ENCODE results near the gene TAF11L5.
"Not testable (repeated sequence)": the region's sequence is repeated elsewhere in the genome, so short reads cannot be mapped to it uniquely, and the experiment has no call there.

The TAF11L5 gene

GRCh38 chr5:17524935-17525334 lies at the start of gene TAF11L5:
TAF11L5 (plus strand) TSS chr5:17525235.
- not testable (repeated sequence) for H3K9ac ChIP-seq (ENCODE audit: low read length); H3K27ac ChIP-seq (ENCODE audit: low read depth, low read length); H3K27me3 ChIP-seq (ENCODE audit: control insufficient read depth, insufficient read depth, low read length); H3K4me3 ChIP-seq (ENCODE audit: low read length); H3K4me1 ChIP-seq (ENCODE audit: control insufficient read depth, insufficient read depth, low read length); H3K36me3 ChIP-seq (ENCODE audit: control insufficient read depth, insufficient read depth, low read length)

- H3K27me3 ChIP-seq (ENCODE audit: control insufficient read depth, insufficient read depth, low read length) = no peaks in the 10 kb centered on the region
- no peaks in the 10 kb centered on the region for H3K36me3 ChIP-seq (ENCODE audit: control insufficient read depth, insufficient read depth, low read length)
Observed at GRCh38 chr5:17477043-17477442, 48.0 kb upstream of the TAF11L5 start.

DNA sequence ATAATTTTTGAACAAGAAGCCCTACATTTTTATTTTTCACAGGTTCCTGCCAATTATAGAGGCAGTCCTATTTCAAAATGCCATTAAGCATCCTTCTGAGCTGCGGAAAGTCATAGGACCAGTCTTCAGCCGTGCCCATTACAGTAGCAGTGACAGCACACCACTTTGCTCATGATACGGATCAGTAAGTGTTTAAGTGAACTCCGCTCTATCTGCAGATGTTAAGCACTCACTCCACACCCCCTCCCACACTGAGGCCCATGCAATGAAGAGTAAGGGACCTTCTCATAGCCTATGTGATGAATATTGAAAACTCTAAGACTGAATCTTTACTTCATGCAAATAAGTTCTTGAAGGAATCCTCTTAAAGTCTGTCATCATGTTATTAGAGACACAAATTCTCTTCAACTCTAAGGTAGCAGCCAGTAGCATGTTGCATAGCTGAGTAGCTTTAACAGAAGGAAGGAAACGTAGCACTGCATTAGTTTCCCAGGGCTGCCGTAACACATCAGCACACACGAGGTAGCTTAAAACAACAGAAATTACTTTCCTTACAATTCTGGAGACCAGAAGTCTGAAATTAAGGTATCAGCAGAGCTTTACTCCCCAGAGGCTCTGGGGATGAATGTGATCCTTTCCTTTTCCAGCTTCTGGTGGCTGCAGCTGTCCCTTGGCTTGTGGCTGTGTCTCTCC lies 47.3 kb upstream of the TAF11L5 start:
- Histone ChIP-seq H3K27me3 (ENCODE audit: control insufficient read depth, insufficient read depth, low read length) (no peaks in the 10 kb centered on the region), H3K36me3 (ENCODE audit: control insufficient read depth, insufficient read depth, low read length) (no peaks in the 10 kb centered on the region), H3K4me3 (ENCODE audit: low read length) (no peak overlapping the region), H3K4me1 (ENCODE audit: control insufficient read depth, insufficient read depth, low read length) (no peaks in the 10 kb centered on the region), H3K9ac (ENCODE audit: low read length) (no peak overlapping the region), H3K27ac (ENCODE audit: low read depth, low read length) (no peak overlapping the region)

More at GRCh38 chr5:17477043-17477442, 48.0 kb upstream of the TAF11L5 start:
- H3K4me1 ChIP-seq (ENCODE audit: control insufficient read depth, insufficient read depth, low read length) = no peaks in the 10 kb centered on the region
- H3K4me3 ChIP-seq (ENCODE audit: low read length) = no peak overlapping the region
- H3K9ac ChIP-seq (ENCODE audit: low read length) = no peak overlapping the region
- no peak overlapping the region for H3K27ac ChIP-seq (ENCODE audit: low read depth, low read length)

DNA sequence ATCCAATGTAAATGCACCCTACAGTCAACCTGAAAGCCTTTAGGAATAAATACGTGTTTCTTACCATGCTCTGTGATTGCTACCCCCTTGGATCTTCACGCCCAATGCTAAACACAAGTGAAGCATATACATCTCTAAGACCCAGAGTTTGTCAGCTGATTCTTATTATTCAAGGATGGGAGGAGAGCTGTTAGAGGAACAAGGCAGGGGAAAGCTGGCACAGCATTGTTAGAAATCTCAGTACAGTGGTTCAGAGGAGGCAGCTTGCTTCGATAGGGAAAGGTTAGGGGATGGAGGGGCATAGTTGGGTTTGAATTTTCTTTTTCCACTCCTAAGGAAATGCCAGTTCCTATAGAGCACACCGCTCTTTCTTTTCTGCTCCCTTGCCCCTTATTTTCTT lies 43.7 kb upstream of the TAF11L5 start:
- Histone ChIP-seq H3K4me3 (ENCODE audit: low read length) (no peak overlapping the region), H3K9ac (ENCODE audit: low read length) (no peak overlapping the region), H3K4me1 (ENCODE audit: control insufficient read depth, insufficient read depth, low read length) (no peaks in the 10 kb centered on the region), H3K27me3 (ENCODE audit: control insufficient read depth, insufficient read depth, low read length) (no peaks in the 10 kb centered on the region), H3K36me3 (ENCODE audit: control insufficient read depth, insufficient read depth, low read length) (no peaks in the 10 kb centered on the region), H3K27ac (ENCODE audit: low read depth, low read length) (no peak overlapping the region)

- no peak overlapping the region for H3K4me3 ChIP-seq (ENCODE audit: low read length)
- H3K4me1 ChIP-seq (ENCODE audit: control insufficient read depth, insufficient read depth, low read length) = no peaks in the 10 kb centered on the region
- H3K9ac ChIP-seq (ENCODE audit: low read length) = no peak overlapping the region
- H3K27me3 ChIP-seq (ENCODE audit: control insufficient read depth, insufficient read depth, low read length) = no peaks in the 10 kb centered on the region
- H3K27ac ChIP-seq (ENCODE audit: low read depth, low read length) = no peak overlapping the region
- H3K36me3 ChIP-seq (ENCODE audit: control insufficient read depth, insufficient read depth, low read length) = no peaks in the 10 kb centered on the region
Observed at GRCh38 chr5:17482790-17483189, 42.2 kb upstream of the TAF11L5 start.

DNA sequence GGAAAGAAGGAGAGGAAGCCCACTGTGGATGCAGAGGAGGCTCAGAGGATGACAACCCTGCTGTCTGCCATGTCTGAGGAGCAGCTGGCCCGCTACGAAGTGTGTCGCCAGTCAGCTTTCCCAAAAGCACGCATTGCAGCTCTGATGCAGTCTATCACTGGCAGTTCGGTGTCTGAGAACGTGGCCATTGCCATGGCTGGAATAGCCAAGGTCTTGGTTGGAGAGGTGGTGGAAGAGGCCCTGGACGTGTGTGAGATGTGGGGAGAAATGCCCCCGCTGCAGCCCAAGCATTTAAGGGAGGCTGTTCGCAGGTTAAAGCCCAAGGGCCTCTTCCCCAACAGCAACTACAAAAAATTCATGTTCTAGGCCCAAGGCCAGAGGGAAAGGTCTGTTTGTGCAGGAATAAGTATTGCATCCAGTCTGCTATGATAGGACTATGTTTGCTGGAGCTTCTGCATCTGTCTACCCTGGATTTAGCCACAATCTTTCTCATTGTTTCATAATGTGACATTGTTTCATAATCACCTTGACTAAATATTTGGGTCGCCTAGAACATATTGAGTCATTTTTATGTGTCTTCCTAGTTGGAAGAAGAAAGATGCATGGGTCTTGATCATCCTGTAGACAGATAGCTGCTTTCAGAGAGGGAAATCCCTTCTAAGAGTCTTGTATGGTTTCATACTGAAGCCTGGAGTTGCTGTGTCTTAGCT lies 38.4 kb upstream of the TAF11L5 start:
- not testable (repeated sequence) for H3K36me3 ChIP-seq (ENCODE audit: control insufficient read depth, insufficient read depth, low read length); H3K4me3 ChIP-seq (ENCODE audit: low read length); H3K27me3 ChIP-seq (ENCODE audit: control insufficient read depth, insufficient read depth, low read length); H3K9ac ChIP-seq (ENCODE audit: low read length); H3K27ac ChIP-seq (ENCODE audit: low read depth, low read length); H3K4me1 ChIP-seq (ENCODE audit: control insufficient read depth, insufficient read depth, low read length)

DNA sequence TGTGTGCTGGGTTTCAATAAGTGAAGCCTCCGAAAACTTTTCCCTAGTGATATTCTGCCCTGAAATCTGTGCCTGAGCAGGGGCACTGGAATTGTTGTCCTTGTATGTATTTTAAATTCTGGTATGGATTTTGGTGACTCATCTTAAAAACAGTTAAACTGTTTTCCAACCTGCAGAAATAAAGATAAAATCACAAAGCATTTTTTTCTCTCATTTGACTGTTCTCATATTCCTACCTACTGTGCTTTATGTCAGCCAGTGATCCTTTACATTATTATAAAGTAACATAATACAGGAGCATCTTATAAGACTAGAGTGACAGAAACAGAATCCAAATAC lies 37.9 kb upstream of the TAF11L5 start:
- no peak overlapping the region for H3K27ac ChIP-seq (ENCODE audit: low read depth, low read length)

DNA sequence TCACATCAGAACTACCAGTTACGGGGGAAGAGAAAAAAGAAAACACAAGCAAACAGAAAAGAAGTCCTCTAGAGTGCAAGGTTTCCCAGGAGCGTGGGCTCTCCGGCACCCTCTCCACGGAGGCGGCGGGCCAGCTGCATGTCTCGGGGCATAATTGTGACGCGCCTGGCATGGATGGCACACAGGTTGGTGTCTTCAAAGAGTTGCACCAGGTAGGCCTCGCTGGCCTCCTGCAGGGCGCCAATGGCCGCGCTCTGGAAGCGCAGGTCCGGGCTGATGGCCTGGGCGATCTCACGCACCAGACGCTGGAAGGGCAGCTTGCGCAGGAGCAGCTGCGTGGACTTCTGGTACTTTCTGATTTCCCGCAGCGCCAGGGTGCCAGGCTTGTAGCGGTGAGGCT lies 33.8 kb upstream of the TAF11L5 start:
- not testable (repeated sequence) for H3K27ac ChIP-seq (ENCODE audit: low read depth, low read length); H3K27me3 ChIP-seq (ENCODE audit: control insufficient read depth, insufficient read depth, low read length); H3K4me3 ChIP-seq (ENCODE audit: low read length); H3K36me3 ChIP-seq (ENCODE audit: control insufficient read depth, insufficient read depth, low read length); H3K4me1 ChIP-seq (ENCODE audit: control insufficient read depth, insufficient read depth, low read length); H3K9ac ChIP-seq (ENCODE audit: low read length)

More for the DNA sequence above, 37.9 kb upstream of the TAF11L5 start:
- Histone ChIP-seq H3K27me3 (ENCODE audit: control insufficient read depth, insufficient read depth, low read length) (no peaks in the 10 kb centered on the region), H3K4me3 (ENCODE audit: low read length) (no peak overlapping the region), H3K36me3 (ENCODE audit: control insufficient read depth, insufficient read depth, low read length) (no peaks in the 10 kb centered on the region), H3K9ac (ENCODE audit: low read length) (no peak overlapping the region), H3K4me1 (ENCODE audit: control insufficient read depth, insufficient read depth, low read length) (no peaks in the 10 kb centered on the region)

GRCh38 chr5:17492770-17493169 lies 32.3 kb upstream of the TAF11L5 start:
- Histone ChIP-seq H3K27ac (ENCODE audit: low read depth, low read length) (no peak overlapping the region), H3K4me1 (ENCODE audit: control insufficient read depth, insufficient read depth, low read length) (no peaks in the 10 kb centered on the region), H3K9ac (ENCODE audit: low read length) (no peak overlapping the region), H3K4me3 (ENCODE audit: low read length) (no peak overlapping the region), H3K36me3 (ENCODE audit: control insufficient read depth, insufficient read depth, low read length) (no peaks in the 10 kb centered on the region), H3K27me3 (ENCODE audit: control insufficient read depth, insufficient read depth, low read length) (no peaks in the 10 kb centered on the region)

GRCh38 chr5:17497446-17497845 lies 27.6 kb upstream of the TAF11L5 start:
- no peak overlapping the region for H3K4me3 ChIP-seq (ENCODE audit: low read length)

DNA sequence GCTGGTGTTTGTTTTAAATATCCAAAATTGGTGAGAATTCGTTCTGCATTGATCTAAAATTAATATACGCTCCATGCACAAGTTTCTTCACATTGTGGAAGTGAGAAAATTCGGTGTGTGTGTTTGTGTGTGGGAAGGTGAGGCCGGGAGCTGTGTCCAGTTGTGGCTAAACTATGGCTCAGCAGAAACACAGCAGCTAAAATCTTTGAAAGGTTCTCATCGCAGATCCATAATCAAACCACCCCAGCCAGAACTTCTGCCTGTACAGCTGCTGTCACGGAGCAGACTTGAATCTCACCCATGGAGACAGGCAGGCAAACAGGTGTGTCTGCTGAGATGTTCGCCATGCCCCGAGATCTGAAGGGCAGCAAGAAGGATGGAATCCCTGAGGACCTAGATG lies 27.1 kb upstream of the TAF11L5 start, which contains the start of gene TAF11L2:
Gene TAF11L2, plus strand, starts transcription at position 301 of the 400 bp plus-strand sequence.
- not testable (repeated sequence) for H3K27ac ChIP-seq (ENCODE audit: low read depth, low read length); H3K4me3 ChIP-seq (ENCODE audit: low read length); H3K4me1 ChIP-seq (ENCODE audit: control insufficient read depth, insufficient read depth, low read length); H3K9ac ChIP-seq (ENCODE audit: low read length); H3K27me3 ChIP-seq (ENCODE audit: control insufficient read depth, insufficient read depth, low read length); H3K36me3 ChIP-seq (ENCODE audit: control insufficient read depth, insufficient read depth, low read length)

More at GRCh38 chr5:17497446-17497845, 27.6 kb upstream of the TAF11L5 start:
- Histone ChIP-seq H3K9ac (ENCODE audit: low read length) (no peak overlapping the region), H3K27ac (ENCODE audit: low read depth, low read length) (no peak overlapping the region), H3K4me1 (ENCODE audit: control insufficient read depth, insufficient read depth, low read length) (no peaks in the 10 kb centered on the region), H3K36me3 (ENCODE audit: control insufficient read depth, insufficient read depth, low read length) (no peaks in the 10 kb centered on the region), H3K27me3 (ENCODE audit: control insufficient read depth, insufficient read depth, low read length) (no peaks in the 10 kb centered on the region)

DNA sequence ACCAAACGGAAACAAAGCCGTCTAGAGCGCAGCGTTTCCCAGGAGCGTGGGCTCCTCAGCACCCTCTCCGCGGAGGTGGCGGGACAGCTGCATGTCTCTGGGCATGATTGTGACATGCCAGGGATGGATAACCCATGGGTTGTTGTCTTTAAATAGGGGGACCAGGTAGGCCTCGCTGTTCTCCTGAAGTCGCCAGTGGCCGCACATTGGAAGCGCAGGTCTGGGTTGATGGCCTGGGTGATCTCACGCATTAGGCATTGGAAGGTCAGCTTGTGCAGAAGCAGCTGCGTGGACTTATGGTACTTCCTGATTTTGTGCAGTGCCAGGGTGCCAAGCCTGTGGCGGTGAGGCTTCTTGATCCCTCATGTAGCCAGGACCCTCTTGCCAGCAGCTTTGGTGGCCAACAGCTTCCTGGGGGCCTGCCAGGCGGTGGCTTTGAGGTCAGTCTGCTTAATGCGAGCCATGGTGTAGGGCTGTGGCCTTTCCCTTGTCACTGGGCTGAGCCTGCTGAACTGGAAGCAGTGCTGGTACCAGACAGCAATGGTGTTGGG lies 13.2 kb upstream of the TAF11L5 start:
- H3K27me3 ChIP-seq (ENCODE audit: control insufficient read depth, insufficient read depth, low read length) = no peaks in the 10 kb centered on the region
- no peaks in the 10 kb centered on the region for H3K36me3 ChIP-seq (ENCODE audit: control insufficient read depth, insufficient read depth, low read length)
- no peaks in the 10 kb centered on the region for H3K4me1 ChIP-seq (ENCODE audit: control insufficient read depth, insufficient read depth, low read length)
- no peak overlapping the region for H3K27ac ChIP-seq (ENCODE audit: low read depth, low read length)
- no peak overlapping the region for H3K9ac ChIP-seq (ENCODE audit: low read length)
- no peak overlapping the region for H3K4me3 ChIP-seq (ENCODE audit: low read length)

DNA sequence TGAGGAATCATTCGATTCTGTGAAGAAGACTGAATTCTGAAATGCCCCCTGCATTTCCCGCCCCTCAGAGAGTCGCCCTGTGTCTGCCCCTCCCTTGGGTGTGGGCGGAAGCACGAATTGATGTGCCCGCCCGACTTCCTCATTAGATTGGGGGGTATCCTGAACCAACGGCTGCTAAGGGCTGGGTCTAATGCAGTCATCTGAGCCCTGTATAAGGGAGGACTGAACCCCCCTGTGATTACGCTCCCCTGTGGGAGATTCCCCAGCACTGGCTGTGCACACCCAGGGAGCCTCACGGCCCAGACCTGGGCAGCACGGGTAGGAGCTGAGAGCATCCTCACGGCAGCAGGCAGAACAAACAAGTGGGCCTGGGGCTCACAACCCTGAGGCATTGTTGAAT lies 7.5 kb upstream of the TAF11L5 start:
- not testable (repeated sequence) for H3K4me1 ChIP-seq (ENCODE audit: control insufficient read depth, insufficient read depth, low read length); H3K4me3 ChIP-seq (ENCODE audit: low read length); H3K36me3 ChIP-seq (ENCODE audit: control insufficient read depth, insufficient read depth, low read length); H3K9ac ChIP-seq (ENCODE audit: low read length); H3K27ac ChIP-seq (ENCODE audit: low read depth, low read length); H3K27me3 ChIP-seq (ENCODE audit: control insufficient read depth, insufficient read depth, low read length)
